ENCODE data around the gene MAS1L.
A peak's percentile ranks its signal among the peaks of the same experiment; 100 is the strongest.

MAS1L gene, protein sequence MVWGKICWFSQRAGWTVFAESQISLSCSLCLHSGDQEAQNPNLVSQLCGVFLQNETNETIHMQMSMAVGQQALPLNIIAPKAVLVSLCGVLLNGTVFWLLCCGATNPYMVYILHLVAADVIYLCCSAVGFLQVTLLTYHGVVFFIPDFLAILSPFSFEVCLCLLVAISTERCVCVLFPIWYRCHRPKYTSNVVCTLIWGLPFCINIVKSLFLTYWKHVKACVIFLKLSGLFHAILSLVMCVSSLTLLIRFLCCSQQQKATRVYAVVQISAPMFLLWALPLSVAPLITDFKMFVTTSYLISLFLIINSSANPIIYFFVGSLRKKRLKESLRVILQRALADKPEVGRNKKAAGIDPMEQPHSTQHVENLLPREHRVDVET

DNA sequence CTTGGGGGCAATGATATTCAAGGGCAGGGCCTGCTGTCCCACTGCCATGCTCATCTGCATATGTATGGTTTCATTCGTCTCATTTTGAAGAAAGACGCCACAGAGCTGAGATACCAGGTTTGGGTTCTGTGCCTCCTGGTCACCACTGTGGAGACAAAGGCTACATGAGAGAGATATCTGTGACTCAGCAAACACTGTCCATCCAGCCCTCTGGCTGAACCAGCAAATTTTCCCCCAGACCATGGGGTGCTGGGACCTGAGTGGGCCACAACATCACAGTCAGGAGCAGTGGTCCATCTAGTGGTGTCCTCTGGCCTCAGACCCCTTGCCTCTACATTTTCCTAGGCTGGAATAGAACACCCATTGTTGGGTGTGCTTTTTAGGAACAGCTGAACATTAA is at the start of gene MAS1L:
TSS of gene MAS1L (minus strand) at position 297 of the 400 bp plus-strand sequence. CDS start at position 243, 54 bp downstream.
- no peak for DNase-seq

DNA sequence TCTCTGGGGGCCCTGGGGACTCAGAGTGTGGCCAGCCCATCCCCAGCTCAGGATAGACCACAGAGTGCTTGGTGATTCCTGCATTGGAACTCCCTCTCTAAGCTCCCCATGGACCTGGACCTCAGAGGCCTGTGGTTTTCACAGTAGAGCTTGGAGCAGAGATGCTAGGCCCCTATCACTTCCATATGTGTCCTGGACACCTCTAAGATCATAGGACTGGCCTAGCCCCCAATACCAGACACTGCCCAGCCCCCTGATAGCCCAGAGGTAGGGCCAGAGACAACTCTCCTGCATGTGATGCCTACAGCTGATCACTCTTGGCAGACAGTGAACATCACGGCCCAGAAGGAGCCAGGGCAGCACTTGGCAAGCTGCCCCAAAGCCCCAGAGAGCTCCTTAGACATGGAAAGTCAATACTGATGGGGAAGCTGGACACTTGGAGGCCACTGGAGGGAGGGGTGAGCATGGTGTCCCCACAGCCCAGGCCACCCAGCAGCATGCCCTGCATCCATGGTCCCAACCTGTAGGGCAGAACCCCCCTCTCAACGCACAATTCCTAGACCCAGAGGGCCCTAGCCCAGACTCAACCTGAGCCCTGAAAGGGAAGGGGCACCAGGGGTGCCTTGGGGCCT is 44.7 kb upstream of the MAS1L start:
- DNase-seq: no peak

DNA sequence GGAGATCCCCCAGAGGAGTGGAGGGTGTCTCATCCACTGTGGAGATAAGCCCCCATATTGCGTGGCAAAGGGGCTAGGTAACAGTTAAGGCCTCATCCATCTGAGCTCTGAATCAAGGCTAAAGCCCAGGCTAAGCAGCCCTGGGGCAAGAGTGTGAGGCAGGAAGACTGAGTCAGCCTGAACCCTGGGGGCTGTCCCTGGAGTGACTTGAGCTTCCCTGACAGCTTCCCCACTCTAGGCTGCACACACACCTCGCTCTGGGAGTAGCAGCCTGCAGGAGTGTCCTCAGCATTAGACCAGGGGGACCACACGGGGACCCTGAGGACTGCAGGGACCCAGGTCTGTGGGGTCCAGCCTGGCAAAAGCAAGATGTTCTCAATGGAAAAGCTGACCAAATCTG is 43.9 kb upstream of the MAS1L start:
- DNase-seq: peak; percentile 52

DNA sequence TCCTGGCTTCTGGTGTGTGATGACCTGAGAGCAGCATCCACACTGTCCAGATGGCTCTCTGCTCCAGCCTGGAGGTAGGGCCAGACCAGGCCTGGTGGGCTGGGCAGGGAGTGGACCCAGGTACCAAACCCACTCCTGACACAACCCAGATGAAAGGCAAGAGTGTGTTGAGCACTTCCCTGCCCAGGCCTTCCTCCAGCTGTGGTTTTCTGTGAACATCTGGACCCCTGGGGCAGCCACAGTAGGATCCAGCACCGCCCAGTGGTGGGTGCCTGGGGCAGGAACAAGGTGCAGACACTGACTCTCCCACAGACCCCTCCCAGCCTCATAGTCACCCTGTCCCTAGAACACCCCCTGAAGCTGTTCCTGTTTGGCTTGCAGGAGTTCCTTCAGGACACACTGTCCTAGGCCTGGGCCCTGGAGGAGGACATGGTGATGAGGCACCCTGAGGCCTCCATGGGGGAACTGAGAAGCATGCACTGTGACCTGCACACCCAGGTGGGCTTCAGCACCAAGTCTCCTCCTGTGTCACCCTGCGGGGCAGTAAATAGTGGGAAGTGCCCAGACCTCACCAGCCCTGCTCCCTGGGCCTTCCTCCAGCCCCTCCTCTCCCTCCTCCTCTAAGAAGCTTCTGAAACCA is 43.0 kb upstream of the MAS1L start:
- no peak for DNase-seq

DNA sequence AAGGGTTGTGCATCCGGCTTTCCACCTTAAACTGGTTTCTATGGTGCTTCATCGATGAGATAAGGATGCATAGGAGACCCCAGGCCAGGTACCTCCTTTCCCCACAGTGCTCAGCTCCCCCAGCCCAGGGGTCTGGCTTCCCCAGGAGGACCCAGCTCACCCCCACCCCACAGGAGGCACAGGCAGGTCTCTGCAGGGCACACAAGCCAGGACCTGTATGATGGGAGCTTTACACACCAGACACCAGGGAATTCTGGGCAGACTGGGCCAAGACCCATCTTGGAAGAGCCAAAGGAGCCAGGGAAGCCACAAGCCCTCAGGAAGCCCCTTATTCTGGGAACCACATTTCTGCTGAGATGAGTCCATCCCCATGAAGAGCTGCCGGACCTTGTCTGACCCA is 42.2 kb upstream of the MAS1L start:
- no peak for DNase-seq

DNA sequence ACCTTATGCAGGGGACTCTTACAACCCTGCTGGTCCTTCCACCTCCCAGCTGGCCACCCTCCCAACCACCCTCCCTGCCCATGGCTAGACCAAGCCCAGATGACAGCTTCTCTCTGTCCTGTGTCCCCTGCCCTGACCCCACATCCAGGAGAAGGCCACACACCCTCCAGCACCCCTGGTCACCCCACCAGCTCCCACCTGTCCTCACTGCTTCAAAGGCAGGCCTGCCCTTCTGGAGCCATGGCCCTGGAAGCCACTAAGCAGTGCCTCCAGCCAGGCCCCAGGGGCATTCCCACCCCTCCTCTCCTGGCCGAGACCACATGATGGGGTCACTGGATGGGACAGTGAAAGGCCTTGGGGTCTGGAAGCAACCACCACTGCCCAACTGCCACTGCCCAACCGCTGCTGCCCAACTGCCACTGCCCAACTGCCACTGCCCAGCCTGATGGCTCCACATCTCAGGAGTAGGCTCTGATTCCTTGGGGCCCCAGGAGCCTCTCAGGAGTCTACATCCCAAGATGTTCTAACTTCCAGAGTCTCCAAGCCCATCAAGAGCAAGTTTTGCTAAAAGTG is 41.3 kb upstream of the MAS1L start:
- DNase-seq: no peak

DNA sequence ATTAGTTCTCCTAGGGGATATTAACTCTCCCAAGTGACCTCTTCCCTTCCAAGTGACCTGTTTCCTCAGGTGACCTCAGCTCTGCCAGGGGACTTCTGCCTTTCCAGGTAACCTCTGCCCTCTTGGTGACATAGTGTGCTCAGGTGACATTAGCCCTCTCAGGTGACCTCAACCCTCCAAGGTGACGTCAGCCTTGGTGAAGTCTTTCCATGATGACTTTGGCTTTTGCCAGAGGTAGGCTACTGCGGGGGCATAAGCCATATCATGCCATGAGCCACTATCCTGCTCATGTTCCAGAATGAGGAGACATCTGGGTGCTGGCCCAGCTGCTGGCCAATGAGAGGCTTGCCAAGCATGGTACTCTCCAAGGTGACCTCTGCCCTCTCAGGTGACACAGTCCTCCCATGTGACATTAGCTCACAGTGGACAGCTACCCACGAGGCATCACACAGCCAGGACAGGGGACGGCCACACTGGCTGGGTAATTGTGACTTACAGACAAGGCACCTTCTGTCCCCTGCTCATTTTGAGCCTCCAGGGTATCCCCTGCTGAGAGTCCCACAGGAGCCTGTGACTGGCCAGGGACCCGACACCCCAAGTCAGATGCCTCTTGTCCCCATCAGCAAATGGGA is 40.7 kb upstream of the MAS1L start:
- no peak for DNase-seq

DNA sequence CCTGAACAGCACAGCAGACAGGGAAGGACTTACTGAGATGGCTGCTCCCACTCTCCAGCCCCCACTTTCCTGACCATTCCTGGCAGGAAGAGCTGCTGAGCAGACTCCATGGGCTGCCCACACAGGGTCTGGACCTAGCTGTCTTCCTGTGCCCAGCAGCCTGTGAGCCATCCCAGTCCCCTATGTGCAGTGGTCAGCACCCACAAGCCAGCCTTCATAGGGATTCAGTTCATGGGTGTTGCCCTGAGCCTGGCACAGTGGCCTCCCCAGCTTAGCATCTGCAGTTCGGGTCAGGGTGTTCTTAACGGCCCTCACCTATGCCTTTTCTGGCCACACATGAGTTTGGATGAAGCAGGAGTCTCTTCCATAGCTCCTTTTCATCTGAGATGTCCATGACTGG is 39.8 kb upstream of the MAS1L start:
- DNase-seq: no peak

DNA sequence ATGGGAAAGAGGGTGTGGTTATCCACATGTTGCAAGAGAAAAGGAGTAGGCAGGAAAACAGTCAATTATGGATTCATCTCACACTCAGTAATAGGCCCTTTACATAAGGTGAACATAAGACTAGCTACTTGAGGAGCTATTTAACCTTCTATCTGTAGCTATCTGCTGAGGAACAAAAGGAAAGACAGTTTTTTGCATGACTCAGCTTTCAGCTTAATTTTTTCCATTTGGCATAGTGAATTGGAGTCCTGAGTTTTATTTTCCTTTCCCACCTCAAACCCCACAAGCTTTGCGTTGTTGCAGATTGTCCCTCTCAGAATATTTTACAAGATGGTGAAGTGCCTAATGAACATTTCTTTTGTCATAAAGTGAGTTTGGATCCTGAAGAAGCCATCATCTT is 39.4 kb upstream of the MAS1L start:
- no peak for DNase-seq

DNA sequence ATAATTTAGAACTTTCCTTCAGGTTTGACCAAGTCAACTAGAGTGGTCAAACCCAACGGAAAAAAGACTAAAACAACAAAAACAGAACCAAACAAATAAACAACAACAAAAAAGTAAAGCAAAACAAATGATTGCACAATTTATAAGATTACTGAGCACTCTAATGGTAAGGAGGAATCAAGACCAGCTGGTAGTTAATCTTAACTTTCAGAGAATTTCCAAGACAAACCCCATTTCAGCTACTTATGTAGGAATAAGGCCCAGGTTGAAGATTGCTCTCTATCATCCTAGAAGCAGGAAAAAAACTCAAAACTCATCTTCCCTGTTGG is 37.5 kb upstream of the MAS1L start:
- no peak for DNase-seq

DNA sequence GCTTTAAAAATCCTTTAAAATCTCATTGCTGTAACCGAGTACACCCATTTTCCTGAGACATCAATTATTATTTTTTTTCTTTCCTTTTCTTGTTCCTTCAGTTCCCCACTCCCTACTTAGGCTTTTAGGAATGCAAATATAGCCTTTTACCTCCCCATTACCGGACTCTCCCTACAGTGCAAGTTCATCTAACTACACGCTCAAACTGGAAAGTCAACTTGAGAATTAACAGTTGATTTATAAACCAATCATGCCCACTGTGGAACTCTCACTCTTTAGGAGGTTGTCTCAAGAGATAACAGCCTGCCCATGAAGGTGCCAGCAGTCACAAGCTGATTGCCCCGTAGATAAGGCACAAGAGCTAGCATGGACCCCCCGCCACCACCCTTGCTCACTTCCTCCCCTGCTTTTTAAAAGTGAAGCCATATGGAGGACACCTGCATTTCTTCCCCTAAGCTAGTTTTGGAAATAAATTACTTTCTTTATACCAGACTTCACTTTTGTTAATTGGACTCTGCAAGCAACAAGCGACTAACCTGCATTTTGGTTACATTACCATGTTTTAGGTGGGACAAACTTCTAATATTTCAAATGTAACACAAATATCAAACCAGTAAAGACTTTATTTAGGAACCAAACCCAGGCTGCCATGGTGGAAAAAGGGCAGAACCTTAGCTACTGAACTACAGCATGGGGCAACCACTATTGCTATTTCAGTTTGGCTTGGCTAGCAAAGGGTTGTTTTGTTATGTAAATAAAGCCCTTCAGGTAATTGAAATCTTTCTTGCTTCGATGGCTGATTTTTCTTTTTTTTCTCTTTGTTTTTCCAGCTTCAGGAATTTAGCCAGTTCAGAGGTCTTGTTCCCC is 36.9 kb upstream of the MAS1L start:
- DNase-seq: no peak

DNA sequence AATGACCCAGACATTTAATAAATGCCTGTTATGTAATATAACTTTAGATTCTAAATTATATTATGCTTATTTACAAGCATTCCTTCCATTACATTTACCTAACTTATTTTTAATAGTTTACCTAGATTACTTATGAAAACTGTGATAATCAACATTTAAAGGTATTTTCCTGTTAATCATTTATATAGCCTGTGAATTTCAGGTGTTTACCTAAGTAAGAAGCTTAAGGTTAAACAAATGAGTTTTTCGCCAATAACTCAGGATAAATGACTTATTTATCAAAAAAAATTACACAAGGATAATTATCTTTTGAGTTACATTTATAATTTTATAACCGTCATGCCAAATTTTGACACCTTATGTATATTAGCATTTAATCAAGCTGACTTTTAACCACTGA is 36.3 kb upstream of the MAS1L start:
- DNase-seq: no peak

DNA sequence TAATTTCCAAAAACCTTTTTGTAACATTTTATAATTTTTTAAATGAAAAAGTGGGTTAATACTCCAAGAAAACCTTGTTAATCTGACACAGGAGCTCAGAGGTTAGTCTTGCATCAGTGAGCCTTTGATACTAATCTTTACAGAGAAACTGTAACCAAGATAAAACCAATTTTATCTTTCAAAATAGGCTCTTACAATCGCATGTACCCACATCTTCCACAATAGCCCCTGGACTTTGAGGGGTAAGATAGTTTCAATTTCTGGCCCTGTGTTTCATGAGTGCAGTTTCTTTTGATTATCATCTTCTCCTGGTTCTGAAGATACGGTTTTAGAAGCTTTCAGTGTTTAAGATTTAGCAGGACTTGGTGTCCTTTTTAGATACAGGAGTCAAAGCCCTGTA is 34.5 kb upstream of the MAS1L start:
- DNase-seq: no peak

DNA sequence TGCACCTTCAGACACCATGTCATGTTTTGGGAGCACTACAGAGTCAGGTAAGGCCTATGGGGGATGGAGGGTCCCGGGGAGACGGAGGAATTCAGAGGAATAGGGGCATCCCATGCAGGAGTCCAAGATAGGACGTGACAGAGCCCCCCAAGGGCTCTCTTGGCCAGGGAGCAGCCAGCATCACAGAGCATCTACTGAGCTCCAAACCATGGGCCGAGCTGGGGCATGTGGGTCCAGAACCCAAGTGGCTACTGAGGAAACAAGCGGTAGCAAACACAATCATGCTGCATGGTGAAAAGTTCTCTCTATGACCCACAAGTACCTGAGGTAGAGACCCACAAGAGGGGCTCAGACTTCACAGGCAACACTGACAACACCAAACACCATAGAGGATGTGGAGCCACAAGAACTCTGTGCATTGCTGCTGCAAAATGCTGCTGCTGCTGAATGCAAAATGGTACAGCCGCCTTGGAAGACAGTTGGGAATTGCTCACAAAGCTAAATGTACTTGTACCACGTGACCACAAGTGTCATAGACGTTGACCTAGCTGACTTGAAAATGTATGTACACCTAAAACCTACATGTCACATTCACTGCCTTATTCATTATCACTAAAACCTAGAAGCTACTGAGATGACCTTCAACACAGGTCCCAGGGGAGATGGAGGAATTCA is 33.4 kb upstream of the MAS1L start:
- no peak for DNase-seq

DNA sequence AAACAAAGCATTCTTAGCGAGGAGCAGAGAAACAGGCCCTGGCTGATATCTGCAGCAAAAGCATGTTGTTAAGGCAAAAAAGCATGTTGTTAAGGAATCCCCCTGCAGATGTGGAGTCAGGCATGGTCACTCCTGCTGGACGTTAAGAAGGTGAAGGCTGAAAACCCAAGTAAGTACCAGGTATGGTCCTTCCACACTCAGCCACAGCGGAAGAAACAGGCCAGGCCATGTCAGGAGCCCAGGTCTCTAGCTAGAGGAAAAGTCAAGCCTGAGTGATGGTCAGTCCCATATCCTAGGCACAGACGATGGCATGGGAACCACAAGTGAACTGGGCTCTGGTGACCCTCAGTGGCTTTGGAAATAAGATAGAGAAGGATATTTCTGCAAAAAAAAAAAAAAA is 32.5 kb upstream of the MAS1L start:
- DNase-seq: no peak

DNA sequence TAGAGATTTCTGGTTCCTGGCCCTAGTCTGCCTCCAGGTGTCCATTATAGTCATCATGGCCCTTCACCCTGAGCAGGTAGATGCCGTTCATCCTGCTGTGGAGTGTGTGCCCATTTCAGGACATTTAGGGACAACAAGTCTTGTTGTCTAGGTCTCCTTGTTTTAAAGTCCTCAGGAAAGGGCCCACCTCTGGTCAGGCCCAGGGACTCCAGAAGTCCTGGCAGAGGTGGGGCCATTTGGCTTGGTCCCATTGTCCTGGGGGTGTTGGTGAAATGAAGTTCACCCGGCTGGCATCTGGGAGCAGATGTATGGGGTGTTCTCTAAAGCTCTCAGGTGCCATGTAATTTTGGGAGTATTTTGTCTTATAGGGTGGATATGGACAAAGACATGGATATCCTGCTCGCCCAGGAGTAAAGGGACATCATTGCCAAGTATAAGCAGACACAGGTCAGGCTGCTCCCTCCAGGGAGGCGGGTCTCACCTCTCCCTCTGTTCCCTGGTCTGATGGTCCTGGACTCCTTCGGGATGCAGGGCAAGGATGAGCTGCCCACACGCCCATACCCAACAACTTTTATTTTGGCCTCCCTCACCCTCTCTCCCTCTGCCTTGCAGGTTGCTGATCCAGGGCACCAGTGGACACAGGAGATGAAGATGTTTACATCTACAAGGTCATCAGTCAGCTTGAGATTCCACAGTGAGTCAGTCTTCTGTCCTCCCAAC is 31.7 kb upstream of the MAS1L start:
- no peak for DNase-seq

DNA sequence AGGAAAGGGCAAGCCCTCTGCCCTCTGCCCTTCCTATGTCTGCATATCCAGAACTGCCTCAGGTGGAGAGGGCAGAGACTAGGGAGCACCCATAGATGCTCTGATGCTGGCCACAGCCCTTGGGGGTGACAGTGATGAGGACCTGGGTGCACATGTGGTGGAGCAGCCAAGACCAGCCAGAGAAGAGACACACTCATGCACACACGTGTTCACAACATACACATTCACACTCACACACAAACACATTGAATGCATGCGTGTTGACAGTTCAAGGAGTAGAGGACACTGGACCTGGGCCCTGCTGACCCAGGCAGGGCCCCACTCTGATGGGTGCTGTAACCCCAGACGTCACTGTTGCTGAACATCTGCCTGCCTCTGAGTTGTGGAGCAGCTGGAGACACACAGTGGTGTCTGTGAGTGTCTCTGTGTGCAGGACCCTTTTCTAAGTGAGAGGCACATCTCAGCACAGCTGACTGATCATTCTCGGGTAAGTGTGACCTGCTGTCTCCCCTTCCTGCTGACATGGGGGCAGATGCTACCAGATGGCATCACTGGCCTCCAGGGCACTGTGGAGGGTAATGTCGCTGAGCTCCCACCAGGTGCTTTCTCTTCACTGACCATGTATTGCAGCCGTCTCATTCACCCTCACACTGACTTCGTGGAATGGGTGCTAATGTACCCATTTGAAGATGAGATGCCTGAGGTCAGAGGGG is 30.1 kb upstream of the MAS1L start:
- DNase-seq: no peak

DNA sequence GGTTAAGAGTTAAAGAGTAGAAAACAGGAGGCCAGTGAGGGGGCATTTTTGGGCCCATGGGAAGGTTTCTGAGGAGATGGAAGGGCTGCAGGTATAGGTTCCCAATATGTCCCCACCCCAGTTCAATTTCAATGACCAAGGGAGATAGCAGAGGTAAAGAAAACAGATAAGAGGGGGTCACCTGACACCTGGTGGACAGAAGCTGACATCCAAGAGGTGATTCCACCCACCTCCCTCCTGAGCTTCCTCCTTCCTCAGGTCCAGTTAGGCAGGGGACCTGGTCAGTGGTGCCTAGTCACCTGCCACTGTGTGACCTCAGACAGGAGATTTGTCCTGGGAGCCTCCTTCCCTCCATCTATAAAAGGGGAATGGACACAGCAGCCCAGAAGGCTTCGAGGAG is 29.5 kb upstream of the MAS1L start:
- no peak for DNase-seq

DNA sequence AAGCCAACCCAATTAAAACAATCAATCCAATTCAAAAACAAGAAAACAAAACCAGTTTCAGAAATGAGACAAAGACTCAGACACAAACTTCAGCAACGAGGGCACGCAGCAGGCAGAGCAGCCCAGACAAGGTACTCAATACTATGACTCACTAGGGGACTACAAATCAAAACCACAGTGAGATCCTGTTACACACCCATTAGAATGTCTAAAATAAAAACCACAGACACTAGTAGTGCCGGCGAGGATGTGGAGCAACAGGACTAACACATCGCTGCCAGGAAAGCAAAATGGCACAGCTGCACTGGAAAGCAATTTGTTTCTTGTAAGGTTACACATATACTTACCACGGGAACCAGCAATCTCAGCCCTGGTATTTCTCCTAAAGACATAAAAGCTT is 28.4 kb upstream of the MAS1L start:
- DNase-seq: peak; percentile 28

DNA sequence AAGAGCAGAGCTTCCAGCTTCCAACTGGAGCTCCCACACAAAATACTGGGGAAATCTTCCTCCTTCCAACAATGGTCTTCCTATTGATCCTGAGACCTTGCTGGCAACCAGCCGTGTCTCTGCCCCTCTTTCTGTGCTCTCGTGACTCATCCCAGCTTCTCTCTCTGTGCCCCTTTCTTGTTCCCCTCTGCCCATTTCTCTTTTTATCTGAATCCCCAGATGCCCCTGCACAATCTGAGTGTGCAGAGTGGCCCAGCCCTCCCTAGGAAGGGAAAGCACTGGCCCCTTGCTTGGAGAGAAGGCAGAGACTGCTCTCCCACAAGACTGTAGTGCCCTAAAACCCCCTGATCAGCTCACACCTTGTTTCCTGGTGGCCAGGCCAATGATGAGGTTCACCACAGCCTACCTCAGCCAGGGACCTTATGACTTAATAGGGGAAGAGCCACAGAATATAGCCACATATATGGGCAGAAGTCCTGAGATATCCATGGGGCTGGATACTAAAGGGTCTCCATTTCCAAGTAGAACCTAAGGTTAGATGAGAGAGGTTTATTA is 23.1 kb upstream of the MAS1L start:
- DNase-seq: no peak

Data from NCI-H226 (cell line).